ENCODE results near the gene MDM2.

MDM2 gene

DNA sequence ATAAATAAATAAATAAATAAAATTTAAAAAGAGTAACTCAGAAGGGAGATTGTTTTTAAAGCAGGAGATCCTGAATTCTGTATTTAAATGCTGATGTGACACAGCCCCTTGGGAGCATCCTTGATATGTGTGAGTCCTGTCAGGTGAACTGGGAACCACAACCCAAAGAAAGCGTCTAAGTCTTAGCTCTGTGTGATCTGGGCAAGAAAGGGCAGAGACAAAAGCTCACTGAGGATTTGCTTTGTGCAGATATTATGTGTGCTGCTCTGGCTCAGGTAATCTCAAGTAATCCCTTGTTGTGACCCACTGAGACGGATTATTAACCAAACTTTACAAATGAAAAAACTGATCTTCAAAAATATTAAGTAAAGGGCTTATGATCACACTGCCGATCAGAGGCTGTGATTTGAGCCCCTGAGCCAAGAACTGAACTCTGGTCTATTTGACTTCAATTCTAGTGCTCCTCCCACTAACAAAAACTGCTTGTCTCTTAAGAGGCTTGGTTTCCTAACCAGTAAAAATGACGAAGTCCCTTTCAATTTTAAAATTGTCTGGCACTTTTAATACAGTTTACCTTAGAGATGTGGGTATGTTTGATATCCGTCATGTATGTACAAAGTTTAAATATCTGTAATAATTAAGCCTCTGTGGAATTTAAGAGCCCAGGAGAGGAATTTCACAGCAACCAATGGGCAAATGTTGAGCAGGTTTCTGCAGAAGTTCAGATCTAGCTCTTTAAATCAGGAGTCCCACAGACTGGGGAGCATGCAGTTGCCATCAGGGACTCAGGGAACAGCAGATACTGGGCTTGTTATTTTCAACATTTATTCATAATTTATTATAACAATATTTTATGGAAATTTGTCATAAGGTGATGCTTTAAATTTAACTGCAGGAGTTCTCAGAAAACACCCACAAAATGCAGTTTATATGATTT, 78.9 kb downstream of the MDM2 start:
- no peak overlapping the region for H3K4me3 ChIP-seq (ENCODE audit: low read length)
- DNase-seq (ENCODE audit: low read depth, low spot score): no peak

- no peak for DNase-seq (ENCODE audit: low read depth, low spot score)
- no peak overlapping the region for H3K4me3 ChIP-seq (ENCODE audit: low read length)
These were observed 79.7 kb downstream of the MDM2 start for GRCh38 chr12:68887641-68888040.

DNA sequence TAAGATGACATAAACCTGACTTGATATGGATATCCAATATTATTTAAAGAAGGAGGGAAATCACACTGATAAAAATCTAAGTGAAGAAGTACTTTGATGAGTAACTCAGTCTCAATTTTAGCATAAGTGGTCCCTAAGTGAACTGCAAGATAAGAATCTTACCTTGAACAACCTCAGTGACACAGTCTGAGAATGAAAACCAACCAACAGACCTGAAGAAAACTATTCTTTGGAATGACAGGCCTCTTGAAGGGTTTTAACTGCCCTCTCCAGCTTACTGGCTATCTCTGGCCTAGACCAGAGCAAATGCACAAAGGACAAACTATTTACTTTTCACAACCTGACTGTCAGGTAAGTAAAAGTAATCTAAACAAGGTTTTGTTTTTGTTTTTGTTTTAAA, 80.3 kb downstream of the MDM2 start:
- H3K4me3 ChIP-seq (ENCODE audit: low read length): no peak overlapping the region

DNA sequence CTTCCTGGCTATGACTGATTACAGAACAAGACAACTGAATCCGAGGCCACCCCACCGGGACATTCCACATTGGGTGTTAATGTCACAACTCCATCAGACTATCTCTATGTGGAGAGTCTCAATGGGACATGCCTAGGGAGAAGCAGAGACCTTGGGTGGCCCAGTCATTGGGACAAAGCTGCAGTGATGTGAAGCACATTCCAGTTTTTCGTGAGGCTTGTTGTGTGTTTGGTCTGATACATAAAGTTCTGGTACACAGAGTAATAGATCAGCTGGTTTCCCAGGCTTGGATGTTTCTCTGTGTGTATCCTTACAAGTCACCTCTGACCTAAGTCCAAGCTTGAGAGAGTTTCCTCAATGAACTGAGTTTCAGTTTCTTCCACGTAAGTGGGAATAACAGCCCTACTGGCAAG, 82.7 kb downstream of the MDM2 start:
- DNase-seq (ENCODE audit: low read depth, low spot score): no peak
- H3K4me3 ChIP-seq (ENCODE audit: low read length): no peak overlapping the region

More for the DNA sequence above, 80.3 kb downstream of the MDM2 start:
- no peak for DNase-seq (ENCODE audit: low read depth, low spot score)

GRCh38 chr12:68891141-68891540, 83.2 kb downstream of the MDM2 start:
- H3K4me3 ChIP-seq (ENCODE audit: low read length): no peak overlapping the region
- DNase-seq (ENCODE audit: low read depth, low spot score): no peak

- no peak overlapping the region for H3K4me3 ChIP-seq (ENCODE audit: low read length)
These were observed 85.2 kb downstream of the MDM2 start for GRCh38 chr12:68893201-68893600.

DNA sequence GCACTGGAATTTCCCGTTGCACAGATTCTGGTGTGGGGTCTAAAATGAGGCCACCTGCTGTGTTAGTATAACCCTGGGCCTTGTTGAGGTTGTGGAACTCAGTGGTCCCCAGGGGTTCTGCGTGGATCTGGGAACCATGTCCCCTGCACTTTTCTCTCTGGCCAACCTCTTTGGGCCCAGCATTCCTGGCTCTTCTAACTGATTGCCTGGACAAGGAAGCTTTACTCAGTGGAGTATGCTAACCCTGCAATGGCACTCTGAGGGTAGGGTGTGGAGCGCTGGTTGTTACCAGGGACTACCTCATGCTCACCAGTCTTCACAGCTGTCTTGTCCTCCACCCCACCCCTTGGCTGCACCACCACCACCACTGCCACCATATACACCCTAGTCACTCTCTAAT, 85.8 kb downstream of the MDM2 start:
- DNase-seq (ENCODE audit: low read depth, low spot score): no peak

More at GRCh38 chr12:68893201-68893600, 85.2 kb downstream of the MDM2 start:
- no peak for DNase-seq (ENCODE audit: low read depth, low spot score)

DNA sequence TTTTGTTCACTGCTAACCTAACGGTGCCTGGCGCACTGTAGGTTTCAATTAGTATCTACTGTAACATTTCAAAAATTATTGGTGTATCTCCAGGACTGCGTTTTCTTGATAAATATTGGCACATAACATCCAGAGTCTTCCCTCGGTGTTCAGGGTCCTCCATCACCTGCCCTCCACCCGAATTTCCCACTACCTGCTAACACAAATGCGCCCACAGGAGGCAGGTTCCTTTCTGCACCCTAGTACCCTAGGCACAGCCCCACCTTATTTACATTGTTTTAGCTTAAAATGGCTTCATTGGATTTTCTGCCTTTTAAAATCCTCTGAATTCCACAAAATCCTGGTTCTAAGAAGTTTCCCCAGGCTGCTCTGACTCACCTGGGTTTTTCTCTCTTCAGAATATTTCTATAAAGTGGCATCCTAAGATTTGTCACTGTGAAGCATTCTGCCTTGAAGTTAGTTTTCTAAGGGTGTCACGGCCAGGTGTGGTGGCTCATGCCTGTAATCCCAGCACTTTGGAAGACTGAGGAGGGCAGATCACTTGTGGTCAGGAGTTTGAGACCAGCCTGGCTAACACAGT, 86.4 kb downstream of the MDM2 start:
- no peak overlapping the region for H3K4me3 ChIP-seq (ENCODE audit: low read length)

More for the DNA sequence above, 85.8 kb downstream of the MDM2 start:
- H3K4me3 ChIP-seq (ENCODE audit: low read length): no peak overlapping the region

DNA sequence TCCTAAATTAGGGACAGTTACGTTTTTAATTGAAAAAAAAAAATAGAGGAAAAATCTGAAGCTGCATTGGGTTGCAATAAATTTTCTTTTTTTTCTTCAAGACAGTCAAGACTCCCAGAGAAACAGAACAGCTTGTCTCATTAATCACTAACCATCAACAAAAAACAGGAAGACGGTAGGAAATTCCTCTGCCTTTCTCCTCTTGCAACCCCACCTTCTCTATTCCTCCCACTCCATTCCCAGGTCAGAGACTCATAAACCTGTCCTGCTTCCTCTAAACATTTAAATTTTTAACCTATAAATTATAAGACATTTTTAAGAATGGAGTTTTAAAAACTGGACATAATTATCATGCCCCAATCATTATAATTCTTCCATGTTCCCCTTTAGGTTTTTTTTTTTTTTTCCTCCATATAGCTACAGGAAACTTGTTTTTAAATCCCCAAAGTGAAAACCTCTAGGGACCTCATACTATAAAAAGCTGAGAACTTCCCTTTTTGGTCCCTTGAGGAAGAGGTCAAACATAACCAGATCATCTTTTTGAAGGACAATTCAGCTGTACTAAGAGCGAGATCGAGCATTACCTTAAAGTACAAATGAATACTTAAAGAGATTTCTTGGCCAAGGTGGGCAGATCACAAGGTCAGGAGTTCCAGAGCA, 89.0 kb downstream of the MDM2 start:
- H3K4me3 ChIP-seq (ENCODE audit: low read length): no peak overlapping the region
- no peak for DNase-seq (ENCODE audit: low read depth, low spot score)

More for the DNA sequence above, 86.4 kb downstream of the MDM2 start:
- DNase-seq (ENCODE audit: low read depth, low spot score): no peak

GRCh38 chr12:68899251-68899771, 91.3 kb downstream of the MDM2 start:
- DNase-seq (ENCODE audit: low read depth, low spot score): no peak
- H3K4me3 ChIP-seq (ENCODE audit: low read length): no peak overlapping the region

DNA sequence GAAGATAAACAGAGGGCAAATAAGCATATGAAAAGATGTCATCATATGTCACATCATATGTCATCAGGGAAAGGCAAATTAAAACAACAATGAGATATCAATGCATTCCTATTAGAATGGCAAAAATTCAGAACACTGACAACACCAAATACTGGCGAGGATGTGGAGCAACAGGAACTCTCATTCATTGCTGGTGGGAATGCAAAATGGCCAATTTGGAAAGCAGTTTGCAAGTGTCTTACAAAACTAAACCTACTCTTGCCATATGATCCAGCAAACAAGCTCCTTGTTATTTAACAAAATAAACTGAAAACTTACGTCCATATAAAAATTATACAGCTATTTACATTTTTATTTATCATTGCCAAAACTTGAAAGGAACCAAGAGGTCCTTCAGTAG, 92.3 kb downstream of the MDM2 start:
- DNase-seq (ENCODE audit: low read depth, low spot score): no peak
- no peak overlapping the region for H3K4me3 ChIP-seq (ENCODE audit: low read length)

Measured in Jurkat, Clone E6-1 (cell line).